Heart left ventricle (tissue), 16 donors: Measurements from ENCODE around the gene TCF7L2. TPM values are rescaled to one million over a fixed set of nuclear protein-coding genes. Genes with fewer than 3 reads are reported as not detected.

Experiments used
- ATAC-seq, 4 donors: fragments of 200-7000 bp; cut with Tn5 transposase; one replicate each; pipeline ENCODE4 v1.9.1; 2020 to 2022; ENCODE audit warnings: moderate library complexity in 4 of 4, mild to moderate bottlenecking in 3 of 4, moderate number of reproducible peaks in 1 of 4
- DNase-seq, 5 donors: peaks; one replicate each; pipeline ENCODE4 v3.0.0-alpha.2; 2020
- H3K27ac ChIP-seq, 12 donors: fragments of 200-600 bp; sonication (generic) in 4 of 12; one replicate each; pipeline versions ENCODE4 v1.5.0 to v1.8.0; 2016 to 2022; ENCODE audit warnings: mild to moderate bottlenecking in 2 of 12
- H3K27me3 ChIP-seq, 9 donors: fragments of 200-600 bp; sonication (generic) in 2 of 9; one replicate each; pipeline versions ENCODE4 v1.5.1 to v1.8.0; 2016 to 2022; ENCODE audit warnings: mild to moderate bottlenecking in 3 of 9
- H3K36me3 ChIP-seq, 9 donors: fragments of 200-600 bp; sonication (generic) in 2 of 9; one replicate each; pipeline versions ENCODE4 v1.5.0 to v1.8.0; 2018 to 2022; ENCODE audit warnings: mild to moderate bottlenecking in 2 of 9
- H3K4me1 ChIP-seq, 12 donors: fragments of 200-600 bp; sonication (generic) in 4 of 12; one replicate each; pipeline versions ENCODE4 v1.5.0 to v1.8.0; 2016 to 2022; ENCODE audit warnings: mild to moderate bottlenecking in 3 of 12
- H3K4me3 ChIP-seq, 12 donors: fragments of 200-600 bp; sonication (generic) in 4 of 12; one replicate each; pipeline versions ENCODE4 v1.5.0 to v1.8.0; 2017 to 2022; ENCODE audit warnings: mild to moderate bottlenecking in 9 of 12, moderate library complexity in 4 of 12
- H3K9me3 ChIP-seq, 12 donors: fragments of 200-600 bp; sonication (generic) in 4 of 12; one replicate each; pipeline versions ENCODE4 v1.5.0 to v1.8.0; 2016 to 2022; ENCODE audit warnings: mild to moderate bottlenecking in 1 of 12
- POLR2A ChIP-seq, 2 donors: fragments of 450-650 bp; IDR thresholded peaks; one replicate each; pipeline ENCODE4 v1.6.1; 2017; ENCODE audit warnings: antibody characterized with exemption in 2 of 2, mild to moderate bottlenecking in 2 of 2, moderate library complexity in 2 of 2
- WGBS, 4 donors: extraction: QIAGEN DNeasy Blood & Tissue Kit in 2 of 4; methylation state at CpG; one replicate each; pipeline versions ENCODE4 v1.1.5 to v1.1.7; 2013 to 2018; 5-methylcytosine and 5-hydroxymethylcytosine counted together
- intact Hi-C, 10 donors: fragments of 100-400 bp; cut with DNase I; formaldehyde crosslinking; loops; one replicate each; pipeline versions ENCODE4 v1.11.1 to v1.14.2; 2022
- polyA plus RNA-seq, 2 donors: library from polyadenylated mRNA; stranded (reverse); fragments of 200-250 nt; gene quantifications; one replicate each; pipeline ENCODE4 v1.2.3, GENCODE V29; 2013
- total RNA-seq, 9 donors: library from RNA; depleted of rRNA in 2 of 9; stranded (reverse); fragments of >200 nt in 2 of 9; fragmentation: NEBNext Ultra II Directional in 3 of 9; extraction: Animal tissue kit (Norgen Biotek cat#: 25700) in 3 of 9; gene quantifications; one replicate each; pipeline versions ENCODE4 v1.1.0 to v1.2.4, GENCODE V29; 2016 to 2023
- TF ChIP-seq, protein P1 (sequence below), 12 donors: fragments of 200-600 bp; sonication (generic) in 4 of 12; IDR thresholded peaks; one replicate each; pipeline versions ENCODE4 v1.5.0 to v1.8.0; 2018 to 2022; ENCODE audit warnings: antibody characterized with exemption in 12 of 12, mild to moderate bottlenecking in 5 of 12
- donor health status: ischemic (EF 13 %, LVEDD 7.1; RV severe dilation, severe dysfunction).
- donor health status: healthy with polysubstance abuse.
- donor health status: DM: no; HTN: yes; CAD: no.
- donor health status: DM: no; HTN: no; CAD: no.
- donor health status: ischemic (EF 25% LVEDD 6.9; RV normal size, moderate dysfunction).
- donor health status: ischemic (EF 25% LVEDD 5.7; RV mildly dilated, moderate dysfunction).
- donor health status: healthy.
- donor health status: DM: yes; HTN: yes; CAD: no.
- donor health status: ischemic (EF 35%, LVEDD 5.7; RV mildly dilated, moderate dysfunction).
- donor health status: nonischemic (EF 11% LVEDD 7.7; RV severe dilation, severe dysfunction).
- donor health status: DM: yes; HTN: yes; CAD: no.
- donor health status: PGD.
- donor health status: ischemic (EF 29% LVEDD 5.4; RV normal size, mild dysfunction).
- donor health status: nonischemic (EF 23%, LVEDD 6.1; RV moderate dilation, normal function).

TCF7L2 gene
- total and polyA plus RNA-seq, 11 donors: 4.3 to 17.5 (median 8.4) TPM

DNA sequence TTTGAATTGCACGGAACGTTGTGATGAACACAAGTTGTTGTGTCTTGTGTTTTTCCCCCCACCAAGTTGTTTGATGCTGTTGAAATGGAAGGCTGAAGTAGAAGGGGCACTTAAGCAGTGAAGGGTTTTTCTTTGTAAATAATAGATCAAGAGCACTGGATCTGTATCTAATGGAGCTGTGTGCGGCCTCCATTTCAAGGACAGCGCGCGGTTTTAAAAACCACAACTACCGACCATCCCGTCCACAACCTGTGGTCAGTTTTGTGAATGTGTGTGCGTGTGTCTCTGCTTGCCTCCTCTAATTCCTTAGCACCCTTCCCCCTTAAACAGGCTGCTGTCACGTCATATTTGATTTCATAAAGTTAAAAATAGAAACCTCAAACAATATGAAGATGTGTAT is 165.5 kb downstream of the TCF7L2 start:
- no peak overlapping the region for H3K4me3 ChIP-seq
- DNase-seq: no peak

DNA sequence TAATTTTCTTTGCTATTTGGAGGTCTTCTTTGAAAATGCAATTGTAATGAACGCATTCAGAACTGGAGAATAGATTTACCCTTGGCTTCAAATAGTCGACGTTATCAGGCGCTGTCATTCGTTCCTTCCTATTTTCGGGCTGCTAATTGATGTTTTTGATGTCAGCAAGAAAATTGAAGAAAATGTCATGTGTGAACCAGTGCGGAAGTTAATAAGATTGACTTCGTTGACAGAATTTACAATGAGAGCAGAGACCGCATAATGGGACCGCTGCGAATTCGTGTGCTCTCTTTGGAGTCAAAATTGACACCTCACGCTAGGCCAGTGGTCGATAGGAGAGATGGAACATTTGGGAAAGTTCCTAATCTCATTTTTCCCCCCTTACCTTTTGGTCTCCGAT is 168.8 kb downstream of the TCF7L2 start:
- DNase-seq (peak in 1 of 5 donors; percentile 0), ATAC-seq (no peak)
- Histone ChIP-seq H3K27ac (no peak overlapping the region), H3K4me1 (peaks cover 0 to 3% (median 0%) of the 10 kb centered on the region in 12 donors), H3K9me3 (no peaks in the 10 kb centered on the region), H3K27me3 (no peaks in the 10 kb centered on the region), H3K4me3 (no peak overlapping the region), H3K36me3 (no peaks in the 10 kb centered on the region)
- 90 to 93% (median 92%) methylated on average over 15 of the region's 15 CpGs for WGBS, 4 donors
- TF ChIP-seq POLR2A (IDR thresholded peaks at IDR 0.05): no peak
- TF ChIP-seq, protein P1, sequence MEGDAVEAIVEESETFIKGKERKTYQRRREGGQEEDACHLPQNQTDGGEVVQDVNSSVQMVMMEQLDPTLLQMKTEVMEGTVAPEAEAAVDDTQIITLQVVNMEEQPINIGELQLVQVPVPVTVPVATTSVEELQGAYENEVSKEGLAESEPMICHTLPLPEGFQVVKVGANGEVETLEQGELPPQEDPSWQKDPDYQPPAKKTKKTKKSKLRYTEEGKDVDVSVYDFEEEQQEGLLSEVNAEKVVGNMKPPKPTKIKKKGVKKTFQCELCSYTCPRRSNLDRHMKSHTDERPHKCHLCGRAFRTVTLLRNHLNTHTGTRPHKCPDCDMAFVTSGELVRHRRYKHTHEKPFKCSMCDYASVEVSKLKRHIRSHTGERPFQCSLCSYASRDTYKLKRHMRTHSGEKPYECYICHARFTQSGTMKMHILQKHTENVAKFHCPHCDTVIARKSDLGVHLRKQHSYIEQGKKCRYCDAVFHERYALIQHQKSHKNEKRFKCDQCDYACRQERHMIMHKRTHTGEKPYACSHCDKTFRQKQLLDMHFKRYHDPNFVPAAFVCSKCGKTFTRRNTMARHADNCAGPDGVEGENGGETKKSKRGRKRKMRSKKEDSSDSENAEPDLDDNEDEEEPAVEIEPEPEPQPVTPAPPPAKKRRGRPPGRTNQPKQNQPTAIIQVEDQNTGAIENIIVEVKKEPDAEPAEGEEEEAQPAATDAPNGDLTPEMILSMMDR (IDR thresholded peaks at IDR 0.05): no peak
- intact Hi-C loops: no loop called here

More for the DNA sequence above, 165.5 kb downstream of the TCF7L2 start:
- H3K27me3 ChIP-seq: no peaks in the 10 kb centered on the region
- no peaks in the 10 kb centered on the region for H3K9me3 ChIP-seq
- no peak for TF ChIP-seq POLR2A (IDR thresholded peaks at IDR 0.05)
- TF ChIP-seq, protein P1 (IDR thresholded peaks at IDR 0.05): no peak
- H3K36me3 ChIP-seq: no peaks in the 10 kb centered on the region
- intact Hi-C loops: no loop called here
- 92 to 94% (median 94%) methylated on average over 10 of the region's 10 CpGs for WGBS, 4 donors
- no peak for ATAC-seq
- peaks cover 0 to 10% (median 0%) of the 10 kb centered on the region in 12 donors for H3K4me1 ChIP-seq
- H3K27ac ChIP-seq: no peak overlapping the region

DNA sequence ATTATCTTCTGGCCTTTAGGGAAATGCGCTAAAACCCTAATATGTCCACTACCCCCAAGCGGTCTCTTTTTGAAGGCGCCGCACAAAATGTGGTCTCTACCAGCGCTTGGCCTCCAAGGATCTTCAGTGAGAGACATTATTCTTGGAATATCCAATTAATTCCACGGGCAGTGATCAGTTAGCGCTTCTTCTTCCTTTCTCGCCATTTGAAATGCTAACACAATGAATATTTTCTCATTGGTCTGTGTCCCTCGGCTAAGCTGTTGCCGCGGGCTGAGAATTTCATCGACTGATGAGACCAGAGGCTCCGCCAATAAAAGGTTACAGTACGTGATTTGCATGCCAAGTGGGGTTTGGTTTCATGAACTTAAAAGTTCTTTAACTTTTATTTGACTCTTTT is 169.8 kb downstream of the TCF7L2 start:
- intact Hi-C loops: loop anchor here in 9 of 10 donors (10.0 kb wide), 5 partner anchors 165 to 555 kb away; partner anchors contain the start of gene TCF7L2 (in 1 of the 9)
- Histone ChIP-seq H3K36me3 (no peaks in the 10 kb centered on the region), H3K27me3 (no peaks in the 10 kb centered on the region), H3K4me3 (no peak overlapping the region), H3K27ac (no peak overlapping the region), H3K4me1 (no peaks in the 10 kb centered on the region), H3K9me3 (no peaks in the 10 kb centered on the region)
- TF ChIP-seq, protein P1 (IDR thresholded peaks at IDR 0.05): no peak
- TF ChIP-seq POLR2A (IDR thresholded peaks at IDR 0.05): no peak
- no peak for ATAC-seq
- WGBS, 4 donors: 97 to 99% (median 98%) methylated on average over 14 of the region's 14 CpGs
- DNase-seq: no peak

DNA sequence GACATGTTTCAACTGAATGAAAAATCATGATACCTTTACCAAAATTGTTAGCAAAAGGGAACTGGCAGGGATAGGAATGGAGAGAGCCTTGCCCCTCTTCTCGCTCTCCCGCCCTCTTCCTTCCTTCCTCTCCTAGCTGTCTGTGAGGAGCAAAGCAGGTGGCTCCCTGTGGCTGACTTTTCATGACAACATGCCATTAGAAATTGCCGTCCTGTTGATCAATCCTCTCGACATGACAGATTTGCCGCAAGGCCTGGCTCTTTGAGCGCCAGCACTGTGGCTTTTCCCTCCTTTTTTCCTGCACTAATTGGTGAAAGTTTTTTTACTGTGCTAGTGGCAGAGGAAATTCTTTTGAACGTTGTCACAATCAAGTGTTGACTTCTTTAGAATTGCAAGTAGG is 171.1 kb downstream of the TCF7L2 start:
- Histone ChIP-seq H3K9me3 (no peaks in the 10 kb centered on the region), H3K27ac (no peak overlapping the region), H3K4me1 (peaks cover 0 to 6% (median under 1%) of the 10 kb centered on the region in 12 donors), H3K4me3 (no peak overlapping the region), H3K27me3 (peaks cover 0 to 2% (median 0%) of the 10 kb centered on the region in 9 donors), H3K36me3 (no peaks in the 10 kb centered on the region)
- TF ChIP-seq POLR2A (IDR thresholded peaks at IDR 0.05): no peak
- TF ChIP-seq, protein P1 (IDR thresholded peaks at IDR 0.05): no peak
- WGBS, 4 donors: 72 to 77% (median 75%) methylated on average over 7 of the region's 7 CpGs
- no peak for DNase-seq
- no peak for ATAC-seq
- intact Hi-C loops: loop anchor here in 9 of 10 donors (10.0 kb wide), 5 partner anchors 166 to 556 kb away; partner anchors contain the start of gene TCF7L2 (in 1 of the 9)
